ENCODE results near the gene PRL. TPM values are rescaled to one million over a fixed set of nuclear protein-coding genes. Genes with fewer than 3 reads are reported as not detected.

The PRL gene
- total RNA-seq, 2 donors from 2014 or later: not detected

DNA sequence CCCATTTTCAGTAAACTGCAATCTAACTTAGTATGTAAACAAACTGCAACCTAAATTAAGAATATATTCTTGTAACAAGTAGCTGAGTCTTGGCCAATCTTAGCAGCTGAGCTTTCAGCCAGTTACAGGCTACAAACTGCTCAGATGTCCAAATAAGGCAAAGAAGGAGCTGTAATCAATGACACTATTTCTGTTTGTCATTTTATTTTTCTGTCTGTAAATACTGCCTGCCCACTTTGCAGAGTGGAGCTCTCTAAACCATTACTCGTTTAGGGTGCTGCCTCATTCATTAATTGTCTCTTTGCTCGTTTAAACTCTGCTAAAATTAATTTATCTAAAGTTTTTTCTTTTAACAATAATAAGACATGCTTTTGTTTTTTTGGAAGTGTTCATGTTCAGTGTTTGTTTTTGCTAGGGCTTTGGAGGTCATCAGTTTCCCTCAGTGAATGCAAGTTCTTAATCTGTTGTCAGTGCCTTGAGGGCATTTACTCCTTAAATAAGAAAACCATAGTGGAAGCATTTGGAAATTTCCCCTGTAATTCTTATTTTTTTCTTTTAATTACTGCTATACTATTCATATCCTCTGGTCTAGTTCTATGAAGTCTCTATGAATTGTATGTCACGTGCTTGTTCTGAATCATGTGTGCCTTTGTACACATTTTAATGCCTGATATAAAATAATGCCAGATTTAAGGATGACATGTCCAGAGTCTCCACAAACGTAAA lies 3.6 kb upstream of the PRL start:
- no peak overlapping the region for H3K4me3 ChIP-seq
- intact Hi-C loops (cut with DNase I): no loop called here
- ATAC-seq (no peak), DNase-seq (no peak)
- no peak overlapping the region for H3K27ac ChIP-seq
- no peaks in the 10 kb centered on the region for H3K36me3 ChIP-seq (replicated peaks in 1 of 2; ENCODE audit: insufficient read depth in 1 of 2, low read depth in 2 of 2)
- no peaks in the 10 kb centered on the region for H3K9me3 ChIP-seq
- WGBS, 2 donors: 61 to 74% methylated on average over 4 of the region's 4 CpGs
- H3K27me3 ChIP-seq: no peaks in the 10 kb centered on the region
- H3K4me1 ChIP-seq: no peaks in the 10 kb centered on the region
- TF ChIP-seq, protein P1, sequence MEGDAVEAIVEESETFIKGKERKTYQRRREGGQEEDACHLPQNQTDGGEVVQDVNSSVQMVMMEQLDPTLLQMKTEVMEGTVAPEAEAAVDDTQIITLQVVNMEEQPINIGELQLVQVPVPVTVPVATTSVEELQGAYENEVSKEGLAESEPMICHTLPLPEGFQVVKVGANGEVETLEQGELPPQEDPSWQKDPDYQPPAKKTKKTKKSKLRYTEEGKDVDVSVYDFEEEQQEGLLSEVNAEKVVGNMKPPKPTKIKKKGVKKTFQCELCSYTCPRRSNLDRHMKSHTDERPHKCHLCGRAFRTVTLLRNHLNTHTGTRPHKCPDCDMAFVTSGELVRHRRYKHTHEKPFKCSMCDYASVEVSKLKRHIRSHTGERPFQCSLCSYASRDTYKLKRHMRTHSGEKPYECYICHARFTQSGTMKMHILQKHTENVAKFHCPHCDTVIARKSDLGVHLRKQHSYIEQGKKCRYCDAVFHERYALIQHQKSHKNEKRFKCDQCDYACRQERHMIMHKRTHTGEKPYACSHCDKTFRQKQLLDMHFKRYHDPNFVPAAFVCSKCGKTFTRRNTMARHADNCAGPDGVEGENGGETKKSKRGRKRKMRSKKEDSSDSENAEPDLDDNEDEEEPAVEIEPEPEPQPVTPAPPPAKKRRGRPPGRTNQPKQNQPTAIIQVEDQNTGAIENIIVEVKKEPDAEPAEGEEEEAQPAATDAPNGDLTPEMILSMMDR (IDR thresholded peaks at IDR 0.05): no peak
- TF ChIP-seq POLR2A (IDR thresholded peaks at IDR 0.05): no peak

DNA sequence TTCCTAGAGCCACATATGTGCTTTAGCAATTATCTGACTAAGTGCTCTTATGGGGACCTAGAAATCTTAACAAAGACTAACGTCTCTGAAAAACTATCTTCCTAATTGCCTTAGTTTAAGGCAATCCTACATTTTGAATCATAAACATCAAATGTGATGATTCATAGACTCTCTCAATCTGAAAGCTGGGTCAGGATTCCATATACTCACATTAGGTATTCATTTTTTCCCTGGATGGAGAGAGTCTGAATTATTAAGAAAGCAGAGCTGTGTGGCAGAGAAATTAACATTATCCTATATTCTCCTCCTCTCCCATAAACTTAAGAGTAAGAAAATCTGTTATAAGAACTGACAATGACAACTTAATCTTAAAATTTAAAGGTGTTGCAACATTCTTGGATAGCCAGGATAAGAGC lies 1.6 kb upstream of the PRL start:
- 65 to 76% methylated on average over 1 of the region's 1 CpG for WGBS, 2 donors
- Histone ChIP-seq H3K4me1 (no peaks in the 10 kb centered on the region), H3K9me3 (no peaks in the 10 kb centered on the region), H3K4me3 (no peak overlapping the region), H3K36me3 (replicated peaks in 1 of 2; ENCODE audit: insufficient read depth in 1 of 2, low read depth in 2 of 2) (no peaks in the 10 kb centered on the region), H3K27ac (no peak overlapping the region), H3K27me3 (no peaks in the 10 kb centered on the region)
- no peak for DNase-seq
- TF ChIP-seq, protein P1 (IDR thresholded peaks at IDR 0.05): no peak
- no peak for TF ChIP-seq POLR2A (IDR thresholded peaks at IDR 0.05)
- no peak for ATAC-seq
- intact Hi-C loops (cut with DNase I): no loop called here

DNA sequence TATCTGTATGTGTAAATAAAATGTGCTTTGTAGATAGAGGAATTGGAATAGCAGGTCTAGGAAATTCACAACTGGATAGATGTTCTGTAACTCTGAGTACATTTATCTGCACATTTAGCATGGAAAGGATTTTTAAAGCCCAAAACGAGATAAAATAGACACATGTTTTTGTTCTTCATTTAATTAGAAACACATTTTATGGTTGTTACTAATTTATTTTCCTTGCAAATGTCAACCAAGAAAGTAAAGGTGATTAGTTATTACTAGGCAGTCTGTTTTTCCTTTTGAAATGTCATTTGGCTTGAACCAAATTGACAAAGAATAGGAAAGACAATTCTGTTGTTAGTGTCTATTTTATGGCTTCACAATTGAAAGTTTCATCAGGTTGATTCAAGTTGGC lies 769 bp downstream of the PRL start:
- H3K27me3 ChIP-seq: no peaks in the 10 kb centered on the region
- no peak for DNase-seq
- no peak overlapping the region for H3K27ac ChIP-seq
- H3K4me3 ChIP-seq: no peak overlapping the region
- WGBS, 2 donors: 49 to 63% methylated on average over 1 of the region's 1 CpG
- no peaks in the 10 kb centered on the region for H3K9me3 ChIP-seq
- TF ChIP-seq, protein P1 (IDR thresholded peaks at IDR 0.05): no peak
- no peak for TF ChIP-seq POLR2A (IDR thresholded peaks at IDR 0.05)
- intact Hi-C loops (cut with DNase I): no loop called here
- ATAC-seq: no peak
- no peaks in the 10 kb centered on the region for H3K4me1 ChIP-seq
- H3K36me3 ChIP-seq (replicated peaks in 1 of 2; ENCODE audit: insufficient read depth in 1 of 2, low read depth in 2 of 2): no peaks in the 10 kb centered on the region

DNA sequence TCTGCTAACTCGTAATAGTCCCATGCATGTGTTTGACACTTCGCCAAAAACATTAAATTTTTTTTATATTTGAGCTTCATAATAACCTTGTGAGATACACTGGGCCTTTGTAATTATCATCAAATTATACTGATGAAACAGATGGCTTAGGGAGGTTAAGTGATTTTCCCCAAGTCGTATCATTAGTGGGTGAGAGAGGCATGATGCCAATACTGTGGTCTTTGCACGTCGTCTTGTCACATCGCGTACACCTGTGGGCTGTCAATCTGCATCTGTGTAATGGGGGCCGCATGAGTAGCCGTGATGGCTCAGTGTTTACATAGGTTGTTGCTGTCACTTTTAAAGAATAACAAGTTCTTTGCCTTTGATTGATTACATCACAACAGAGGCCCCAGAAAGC lies 1.7 kb downstream of the PRL start:
- Histone ChIP-seq H3K4me3 (no peak overlapping the region), H3K27ac (no peak overlapping the region), H3K27me3 (no peaks in the 10 kb centered on the region), H3K36me3 (replicated peaks in 1 of 2; ENCODE audit: insufficient read depth in 1 of 2, low read depth in 2 of 2) (no peaks in the 10 kb centered on the region), H3K4me1 (no peaks in the 10 kb centered on the region), H3K9me3 (no peaks in the 10 kb centered on the region)
- intact Hi-C loops (cut with DNase I): no loop called here
- TF ChIP-seq, protein P1 (IDR thresholded peaks at IDR 0.05): no peak
- TF ChIP-seq POLR2A (IDR thresholded peaks at IDR 0.05): no peak
- WGBS, 2 donors: 45 to 57% methylated on average over 9 of the region's 9 CpGs
- ATAC-seq: no peak
- DNase-seq: no peak

DNA sequence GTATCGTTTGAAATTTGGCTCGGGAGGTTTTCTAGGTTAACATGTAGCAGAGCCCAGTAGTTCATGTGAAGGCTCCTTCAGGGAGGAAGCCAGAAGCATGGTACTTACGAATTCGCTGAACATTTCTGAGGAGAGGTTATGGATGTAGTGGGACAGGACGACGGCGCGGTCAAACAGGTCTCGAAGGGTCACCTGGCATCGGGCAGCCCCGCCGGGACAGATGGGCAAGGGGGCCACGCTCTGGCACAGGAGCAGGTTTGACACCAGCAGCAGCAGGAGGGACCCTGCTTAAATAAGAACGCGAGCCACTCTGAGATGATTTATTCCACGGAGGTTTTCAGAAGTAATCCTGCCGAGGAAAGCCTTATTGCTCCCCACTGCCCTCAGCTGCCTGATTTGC lies 2.5 kb downstream of the PRL start:
- Histone ChIP-seq H3K4me3 (no peak overlapping the region), H3K36me3 (replicated peaks in 1 of 2; ENCODE audit: insufficient read depth in 1 of 2, low read depth in 2 of 2) (no peaks in the 10 kb centered on the region), H3K9me3 (no peaks in the 10 kb centered on the region), H3K4me1 (no peaks in the 10 kb centered on the region), H3K27me3 (no peaks in the 10 kb centered on the region), H3K27ac (no peak overlapping the region)
- TF ChIP-seq, protein P1 (IDR thresholded peaks at IDR 0.05): no peak
- no peak for TF ChIP-seq POLR2A (IDR thresholded peaks at IDR 0.05)
- no peak for DNase-seq
- ATAC-seq: no peak
- intact Hi-C loops (cut with DNase I): no loop called here
- WGBS, 2 donors: 81 to 83% methylated on average over 17 of the region's 17 CpGs

All from body of pancreas (tissue), 4 donors.